Purkinje cell (primary cell): ENCODE data around the gene SLC8A1. TPM values are rescaled to one million over a fixed set of nuclear protein-coding genes. Genes with fewer than 3 reads are reported as not detected.

Experiments used
- polyA plus RNA-seq: library from polyadenylated mRNA; unstranded; fragments of >200 nt; fragmentation: Nextera tagmentation; gene quantifications from 2 replicates; pipeline ENCODE4 v1.2.1, GENCODE V29; 2014

The SLC8A1 gene
- polyA plus RNA-seq: 368 and 388 TPM in 2 replicates

GRCh38 chr2:40451918-40452605, at the start of gene SLC8A1:
SLC8A1 (minus strand) TSS chr2:40452090.

